H1 (cell line): ENCODE measurements around the gene CDC73. TPM values are rescaled to one million over a fixed set of nuclear protein-coding genes. Genes with fewer than 3 reads are reported as not detected.

ENCODE experiments used
- CTCF ChIA-PET: fragments of 300-600 bp; sonication (Branson Sonifier 250); formaldehyde crosslinking; loops from one replicate; lab custom pipeline; 2021; ENCODE audit not compliant: partially characterized antibody; lab: Charles Lee
- POLR2A ChIA-PET: fragments of 300-600 bp; sonication (Branson Sonifier 250); formaldehyde crosslinking; loops from one replicate; lab custom pipeline; 2021; ENCODE audit warnings: inconsistent platforms; ENCODE audit not compliant: partially characterized antibody; lab: Charles Lee
- DNase-seq, 2 experiments: peaks; one replicate each; pipeline versions ENCODE4 v3.0.0 to v3.0.0-alpha.2; 2010 to 2022; ENCODE audit warnings: low spot score in 2 of 2, low read depth in 1 of 2, mixed read lengths in 1 of 2
- FAIRE-seq: peaks from 2 replicates; lab custom pipeline; 2011; peaks lifted over from hg19 to GRCh38; lab: Jason Lieb, UNC
- H2AFZ ChIP-seq: 2 replicates; pipeline ENCODE4 v1.8.1; 2012; ENCODE audit warnings: low read length, inconsistent platforms
- H2AK5ac ChIP-seq: 2 replicates; pipeline ENCODE4 v1.6.1; 2013; ENCODE audit warnings: low read depth, low read length
- H2BK120ac ChIP-seq: replicated peaks from 2 replicates; pipeline ENCODE3; 2013; ENCODE audit warnings: low read depth, low read length, inconsistent platforms
- H2BK12ac ChIP-seq: 2 replicates; pipeline ENCODE4 v1.6.1; 2013; ENCODE audit warnings: low read depth, low read length
- H2BK15ac ChIP-seq: 2 replicates; pipeline ENCODE4 v1.6.1; 2013; ENCODE audit warnings: low read length
- H2BK20ac ChIP-seq: 2 replicates; pipeline ENCODE4 v1.6.1; 2013; ENCODE audit warnings: low read length
- H2BK5ac ChIP-seq: 2 replicates; pipeline ENCODE4 v1.6.1; 2013; ENCODE audit warnings: low read depth, low read length
- H3K14ac ChIP-seq: 2 replicates; pipeline ENCODE4 v1.6.1; 2013; ENCODE audit warnings: inconsistent platforms; ENCODE audit not compliant: insufficient read length
- H3K18ac ChIP-seq: 2 replicates; pipeline ENCODE4 v1.6.1; 2013; ENCODE audit warnings: low read length; ENCODE audit errors: extremely low read depth
- H3K23ac ChIP-seq: 2 replicates; pipeline ENCODE4 v1.6.1; 2013; ENCODE audit warnings: inconsistent platforms; ENCODE audit not compliant: insufficient read length
- H3K23me2 ChIP-seq: 2 replicates; pipeline ENCODE4 v1.6.1; 2013; ENCODE audit warnings: low read depth, low read length
- H3K27ac ChIP-seq: 2 replicates; pipeline ENCODE4 v1.6.1; 2011; ENCODE audit warnings: low read depth, low read length, inconsistent platforms
- H3K27me3 ChIP-seq, 4 experiments: replicated peaks in 1 of 4; 1 replicate in 1 of 4; 2 replicates in 3 of 4; pipeline versions ENCODE4 v1.6.1 to v1.8.1; 2011 to 2013; ENCODE audit warnings: low read length in 3 of 4, mild to moderate bottlenecking in 3 of 4, inconsistent platforms in 2 of 4, mixed read lengths in 2 of 4, moderate library complexity in 1 of 4; ENCODE audit not compliant: control insufficient read depth in 3 of 4, insufficient read depth in 3 of 4; ENCODE audit errors: extremely low read depth in 1 of 4
- H3K36me3 ChIP-seq, 4 experiments: 2 replicates each; pipeline versions ENCODE4 v1.6.1 to v1.8.1; 2011 to 2013; ENCODE audit warnings: mild to moderate bottlenecking in 4 of 4, low read length in 3 of 4, moderate library complexity in 2 of 4, control low read depth in 1 of 4, inconsistent platforms in 1 of 4; ENCODE audit not compliant: insufficient read depth in 4 of 4, control insufficient read depth in 2 of 4
- H3K4ac ChIP-seq: replicated peaks from 2 replicates; pipeline ENCODE3; 2013; ENCODE audit warnings: low read length, low read depth, mixed read lengths, inconsistent platforms; ENCODE audit not compliant: insufficient read length
- H3K4me1 ChIP-seq, 4 experiments: replicated peaks in 1 of 4; 1 replicate in 1 of 4; 2 replicates in 3 of 4; pipeline versions ENCODE4 v1.6.1 to v1.8.1; 2011 to 2013; ENCODE audit warnings: low read length in 3 of 4, inconsistent platforms in 2 of 4, mixed read lengths in 1 of 4; ENCODE audit not compliant: insufficient read depth in 4 of 4, control insufficient read depth in 3 of 4
- H3K4me2 ChIP-seq, 2 experiments: 2 replicates each; pipeline versions ENCODE4 v1.6.1 to v1.8.1; 2011 to 2013; ENCODE audit warnings: low read depth in 2 of 2, low read length in 2 of 2, control low read depth in 1 of 2, inconsistent platforms in 1 of 2, mild to moderate bottlenecking in 1 of 2; ENCODE audit not compliant: insufficient read depth in 1 of 2
- H3K4me3 ChIP-seq, 4 experiments: fragments of 200-600, 300-600 bp in 1 of 4; sonication (generic), shearing (Covaris generic), sonication (Bioruptor Twin) in 1 of 4; 2 replicates each; pipeline versions ENCODE4 v1.5.1 to v1.8.1; 2011 to 2016; ENCODE audit warnings: low read length in 4 of 4, low read depth in 3 of 4, control low read depth in 2 of 4, inconsistent platforms in 2 of 4, mild to moderate bottlenecking in 2 of 4, mixed read lengths in 1 of 4, moderate library complexity in 1 of 4; ENCODE audit not compliant: insufficient read depth in 2 of 4; ENCODE audit errors: extremely low read depth in 1 of 4
- H3K56ac ChIP-seq: replicated peaks from 2 replicates; pipeline ENCODE3; 2013; ENCODE audit warnings: low read depth, mild to moderate bottlenecking, mixed read lengths, low read length, inconsistent platforms; ENCODE audit not compliant: insufficient read length
- H3K79me1 ChIP-seq: 2 replicates; pipeline ENCODE4 v1.6.1; 2013; ENCODE audit warnings: low read depth, low read length, control low read depth
- H3K79me2 ChIP-seq, 2 experiments: 2 replicates each; pipeline versions ENCODE4 v1.6.1 to v1.8.1; 2012 to 2013; ENCODE audit warnings: low read length in 2 of 2, mild to moderate bottlenecking in 2 of 2, inconsistent platforms in 1 of 2; ENCODE audit not compliant: insufficient read depth in 2 of 2, control insufficient read depth in 1 of 2
- H3K9ac ChIP-seq, 4 experiments: replicated peaks in 1 of 4; 1 replicate in 1 of 4; 2 replicates in 3 of 4; pipeline versions ENCODE4 v1.6.1 to v1.8.1; 2011 to 2013; ENCODE audit warnings: low read depth in 3 of 4, low read length in 3 of 4, control low read depth in 2 of 4, mild to moderate bottlenecking in 2 of 4, moderate library complexity in 2 of 4, inconsistent platforms in 1 of 4; ENCODE audit errors: extremely low read depth in 1 of 4
- H3K9me3 ChIP-seq, 2 experiments: 2 replicates each; pipeline versions ENCODE4 v1.6.1 to v1.8.1; 2012 to 2013; ENCODE audit warnings: mild to moderate bottlenecking in 2 of 2, moderate library complexity in 2 of 2, control low read depth in 1 of 2, inconsistent platforms in 1 of 2, low read depth in 1 of 2, low read length in 1 of 2, mixed read lengths in 1 of 2; ENCODE audit not compliant: insufficient read depth in 2 of 2
- H4K20me1 ChIP-seq, 2 experiments: replicated peaks in 1 of 2; 2 replicates each; pipeline versions ENCODE3 to v1.8.1; 2011 to 2013; ENCODE audit warnings: inconsistent platforms in 2 of 2, low read length in 2 of 2, mild to moderate bottlenecking in 1 of 2; ENCODE audit not compliant: insufficient read depth in 2 of 2, control insufficient read depth in 1 of 2
- H4K5ac ChIP-seq: 2 replicates; pipeline ENCODE4 v1.6.1; 2013; ENCODE audit warnings: low read length, low read depth, mixed read lengths, inconsistent platforms; ENCODE audit not compliant: insufficient read length
- H4K8ac ChIP-seq: 2 replicates; pipeline ENCODE4 v1.8.0; 2013; ENCODE audit warnings: mild to moderate bottlenecking, moderate library complexity, low read length, inconsistent platforms; ENCODE audit not compliant: insufficient read depth; ENCODE audit errors: extremely low read depth
- H4K91ac ChIP-seq: replicated peaks from 2 replicates; pipeline ENCODE3; 2013; ENCODE audit warnings: low read length, mixed read lengths, inconsistent platforms; ENCODE audit not compliant: insufficient read length
- HDAC6 ChIP-seq: IDR thresholded peaks from one replicate; pipeline ENCODE4 v1.7.1; 2012; ENCODE audit warnings: low read depth, mild to moderate bottlenecking, inconsistent platforms, low read length, moderate library complexity
- JUND ChIP-seq: IDR thresholded peaks from 2 replicates; pipeline ENCODE4 v1.6.1; 2011; ENCODE audit warnings: mild to moderate bottlenecking, improper control_type of control experiment, low read length
- KDM5A ChIP-seq: fragments of 200-600 bp; IDR thresholded peaks from 2 replicates; pipeline ENCODE4 v1.7.1; 2012; ENCODE audit warnings: mild to moderate bottlenecking, low read length, inconsistent platforms, mixed read lengths
- MAFK ChIP-seq: IDR thresholded peaks from 2 replicates; pipeline ENCODE4 v1.6.1; 2012; ENCODE audit warnings: low read depth, mild to moderate bottlenecking, improper control_type of control experiment, low read length
- NRF1 ChIP-seq: IDR thresholded peaks from 2 replicates; pipeline ENCODE4 v1.6.1; 2011; ENCODE audit warnings: mild to moderate bottlenecking, low read depth, low read length, improper control_type of control experiment
- POLR2AphosphoS5 ChIP-seq: IDR thresholded peaks from 2 replicates; pipeline ENCODE4 v1.6.1; 2011; ENCODE audit warnings: low read depth, low read length
- RFX5 ChIP-seq: IDR thresholded peaks from 2 replicates; pipeline ENCODE4 v1.6.1; 2011; ENCODE audit warnings: low read depth, low read length, improper control_type of control experiment, borderline replicate concordance
- RXRA ChIP-seq: IDR thresholded peaks from 2 replicates; pipeline ENCODE4 v1.6.1; 2011; ENCODE audit warnings: low read depth, mild to moderate bottlenecking, low read length, moderate library complexity; ENCODE audit not compliant: insufficient read depth
- SIN3A ChIP-seq, 2 experiments: IDR thresholded peaks in 1 of 2; conservative IDR thresholded peaks in 1 of 2; 2 replicates each; pipeline ENCODE4 v1.6.1; 2011 to 2012; ENCODE audit warnings: low read length in 2 of 2, improper control_type of control experiment in 1 of 2, low read depth in 1 of 2, mild to moderate bottlenecking in 1 of 2
- SP2 ChIP-seq: IDR thresholded peaks from 2 replicates; pipeline ENCODE4 v1.6.1; 2012; ENCODE audit warnings: mild to moderate bottlenecking, low read length, inconsistent platforms
- SP4 ChIP-seq: IDR thresholded peaks from 2 replicates; pipeline ENCODE4 v1.6.1; 2012; ENCODE audit warnings: low read length, inconsistent platforms
- TAF7 ChIP-seq: optimal IDR thresholded peaks from 2 replicates; pipeline ENCODE3; 2011; ENCODE audit warnings: low read depth, mild to moderate bottlenecking, inconsistent platforms, low read length, moderate library complexity, borderline replicate concordance
- WGBS, 2 experiments: shearing (Covaris generic) in 1 of 2; methylation state at CpG; one replicate each; pipeline versions ENCODE4 v1.1.6 to v1.1.7; 2013 to 2015; ENCODE audit warnings: low lambda C conversion rate in 2 of 2, mixed read lengths in 2 of 2, inconsistent platforms in 1 of 2, low coverage in 1 of 2, missing lambda C conversion rate in 1 of 2; ENCODE audit not compliant: insufficient replicate concordance in 2 of 2, insufficient coverage in 1 of 2, insufficient read length in 1 of 2; ENCODE audit errors: extremely low coverage in 1 of 2, missing lambda C conversion rate in 1 of 2; 5-methylcytosine and 5-hydroxymethylcytosine counted together
- polyA plus RNA-seq, 7 experiments: library from polyadenylated mRNA; depleted of rRNA in 3 of 7; stranded (reverse) in 5 of 7; unstranded in 2 of 7; fragments of >200 nt in 5 of 7; fragments of 200-250 nt in 2 of 7; gene quantifications; 1 replicate in 5 of 7; 2 replicates in 1 of 7; 4 replicates in 1 of 7; pipeline versions ENCODE4 v1.2.1 to v1.2.3, GENCODE V29; 2011 to 2013; ENCODE audit warnings: missing spikeins in 2 of 7, mixed read lengths in 2 of 7
- total RNA-seq: library from RNA; stranded (reverse); fragmentation: NEBNext Ultra II Directional; extraction: Animal tissue kit (Norgen Biotek cat#: 25700); gene quantifications from 2 replicates; pipeline ENCODE4 v1.2.1, GENCODE V29; 2021
- TF ChIP-seq, protein P1 (sequence below): IDR thresholded peaks from 2 replicates; pipeline ENCODE4 v1.6.1; 2012; ENCODE audit warnings: low read length, inconsistent platforms

The CDC73 gene
- total and polyA plus RNA-seq, 2 of the 8 experiments (the other 6 are each of a cell fraction or from before 2014, with no cell fraction given) = 9.8 to 64.0 TPM

DNA sequence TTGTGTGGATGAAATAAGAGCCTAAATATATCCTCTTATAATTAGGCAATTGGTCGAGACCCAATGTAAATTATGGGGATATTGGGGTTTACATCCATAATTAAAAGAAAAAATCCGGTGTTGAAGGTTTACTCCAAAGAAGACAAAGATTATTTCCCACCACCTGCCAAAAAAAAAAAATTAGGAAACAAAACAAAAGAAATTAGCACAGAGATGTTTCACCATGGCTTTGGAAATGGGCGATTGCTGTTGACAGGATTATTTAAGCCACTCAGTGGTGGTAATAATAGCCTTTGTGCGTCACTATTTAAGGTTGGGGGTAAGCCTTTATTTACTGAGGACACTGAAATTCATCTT lies 16.0 kb upstream of the CDC73 start:
- Histone ChIP-seq H2BK5ac (no peak overlapping the region), H3K9me3 (no peaks in the 10 kb centered on the region), H2BK20ac (no peak overlapping the region), H4K20me1 (peaks cover 0 to 2% of the 10 kb centered on the region in 2 experiments), H3K14ac (no peak overlapping the region), H3K56ac (no peak overlapping the region), H2AK5ac (no peak overlapping the region), H3K4me3 (peak overlapping the region; percentile 67 to 82 (median 76)), H3K4ac (no peak overlapping the region), H3K4me2 (peak overlapping the region; percentile 83 to 91), H3K36me3 (no peaks in the 10 kb centered on the region), H2AFZ (peak overlapping the region; percentile 78), H3K79me2 (no peaks in the 10 kb centered on the region), H3K27ac (no peak overlapping the region), H3K9ac (peak overlapping the region in 1 of 4 experiments; percentile 66; a peak in 3 of 7 replicates), H4K91ac (no peak overlapping the region), H2BK15ac (no peak overlapping the region), H2BK12ac (no peak overlapping the region), H4K5ac (no peak overlapping the region), H3K4me1 (peaks cover 0 to 5% (median 2%) of the 10 kb centered on the region in 4 experiments; a peak in 4 of 7 replicates), H3K79me1 (no peaks in the 10 kb centered on the region), H3K23ac (no peak overlapping the region), H2BK120ac (no peak overlapping the region), H3K18ac (no peak overlapping the region), H4K8ac (no peak overlapping the region), H3K27me3 (peaks cover 0 to 11% (median 4%) of the 10 kb centered on the region in 4 experiments; a peak in 4 of 7 replicates), H3K23me2 (peaks cover 9% of the 10 kb centered on the region)
- DNase-seq (no peak), FAIRE-seq (no peak)
- POLR2A ChIA-PET = interaction anchor here (0.9 to 5.2 kb wide), 4 partner anchors 13 to 296 kb away, joined by 4 to 21 read pairs (median 16); partner anchors contain the start of gene CDC73
- WGBS, 2 experiments = 68% methylated on average over 4 of the region's 4 CpGs; no CpG with 5 or more reads in 1 of the 2 experiments
- CTCF ChIA-PET = interaction anchor here (0.7 to 2.3 kb wide), 2 partner anchors 16 kb away, joined by 3 to 10 read pairs; partner anchors contain the start of gene CDC73
- no peak for TF ChIP-seq HDAC6
- no peak for TF ChIP-seq RFX5
- no peak for TF ChIP-seq TAF7
- TF ChIP-seq KDM5A = no peak
- no peak for TF ChIP-seq NRF1
- TF ChIP-seq, protein P1, sequence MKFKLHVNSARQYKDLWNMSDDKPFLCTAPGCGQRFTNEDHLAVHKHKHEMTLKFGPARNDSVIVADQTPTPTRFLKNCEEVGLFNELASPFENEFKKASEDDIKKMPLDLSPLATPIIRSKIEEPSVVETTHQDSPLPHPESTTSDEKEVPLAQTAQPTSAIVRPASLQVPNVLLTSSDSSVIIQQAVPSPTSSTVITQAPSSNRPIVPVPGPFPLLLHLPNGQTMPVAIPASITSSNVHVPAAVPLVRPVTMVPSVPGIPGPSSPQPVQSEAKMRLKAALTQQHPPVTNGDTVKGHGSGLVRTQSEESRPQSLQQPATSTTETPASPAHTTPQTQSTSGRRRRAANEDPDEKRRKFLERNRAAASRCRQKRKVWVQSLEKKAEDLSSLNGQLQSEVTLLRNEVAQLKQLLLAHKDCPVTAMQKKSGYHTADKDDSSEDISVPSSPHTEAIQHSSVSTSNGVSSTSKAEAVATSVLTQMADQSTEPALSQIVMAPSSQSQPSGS = no peak
- TF ChIP-seq MAFK = no peak
- no peak for TF ChIP-seq JUND
- TF ChIP-seq SIN3A (conservative IDR thresholded peaks at IDR 0.05 in 1 of 2, IDR thresholded peaks at IDR 0.05 in 1 of 2; ENCODE audit: low read depth in 1 of 2, low read length in 2 of 2) = no peak
- TF ChIP-seq POLR2AphosphoS5 = no peak
- no peak for TF ChIP-seq SP2
- TF ChIP-seq SP4 = no peak
- no peak for TF ChIP-seq RXRA
